Hepatocyte (in vitro differentiated cells): ENCODE results near the gene SART1. TPM values are rescaled to one million over a fixed set of nuclear protein-coding genes. Genes with fewer than 3 reads are reported as not detected.
A peak's percentile ranks its signal among the peaks of the same experiment; 100 is the strongest.

ENCODE experiments used
- DNase-seq: peaks from one replicate; pipeline ENCODE4 v3.0.0-alpha.2; 2016; ENCODE audit warnings: low spot score
- H2AFZ ChIP-seq: fragments of 200-600 bp; sonication (generic); 2 replicates; pipeline ENCODE4 v1.6.0; 2016; ENCODE audit warnings: antibody characterized with exemption, mild to moderate bottlenecking
- H3K27ac ChIP-seq: fragments of 200-600 bp; sonication (generic); 2 replicates; pipeline ENCODE4 v1.5.1; 2016; ENCODE audit warnings: mild to moderate bottlenecking
- H3K27me3 ChIP-seq: fragments of 200-600 bp; sonication (generic); 2 replicates; pipeline ENCODE4 v1.6.1; 2016
- H3K36me3 ChIP-seq: fragments of 200-600 bp; sonication (generic); replicated peaks from 2 replicates; pipeline ENCODE4 v1.5.1; 2016; ENCODE audit warnings: low read depth; ENCODE audit not compliant: insufficient read depth
- H3K4me1 ChIP-seq: fragments of 200-600 bp; sonication (generic); 2 replicates; pipeline ENCODE4 v1.5.1; 2016; ENCODE audit warnings: mild to moderate bottlenecking, moderate library complexity; ENCODE audit not compliant: insufficient read depth
- H3K4me2 ChIP-seq: fragments of 200-600 bp; sonication (generic); 2 replicates; pipeline ENCODE4 v1.6.0; 2016
- H3K4me3 ChIP-seq: fragments of 200-600 bp; sonication (generic); 2 replicates; pipeline ENCODE4 v1.5.1; 2016; ENCODE audit warnings: mild to moderate bottlenecking
- H3K79me2 ChIP-seq: fragments of 200-600 bp; sonication (generic); 2 replicates; pipeline ENCODE4 v1.6.0; 2017; ENCODE audit warnings: mild to moderate bottlenecking
- H3K9me2 ChIP-seq: fragments of 200-600 bp; sonication (generic); replicated peaks from 2 replicates; pipeline ENCODE4 v1.6.0; 2017; ENCODE audit warnings: mild to moderate bottlenecking; ENCODE audit not compliant: insufficient read depth
- H3K9me3 ChIP-seq: fragments of 200-600 bp; sonication (generic); 2 replicates; pipeline ENCODE4 v1.5.1; 2016; ENCODE audit warnings: low read depth, mild to moderate bottlenecking
- H4K20me1 ChIP-seq: fragments of 200-600 bp; sonication (generic); 2 replicates; pipeline ENCODE4 v1.6.0; 2016; ENCODE audit warnings: mild to moderate bottlenecking; ENCODE audit not compliant: insufficient read depth, poor library complexity, severe bottlenecking
- CTCF ChIP-seq: fragments of 200-600 bp; sonication (generic); IDR thresholded peaks from 2 replicates; pipeline ENCODE4 v1.5.1; 2016; ENCODE audit warnings: antibody characterized with exemption, mild to moderate bottlenecking; ENCODE audit not compliant: poor library complexity
- EZH2 ChIP-seq: fragments of 200-600 bp; sonication (generic); IDR thresholded peaks from 2 replicates; pipeline ENCODE4 v1.6.1; 2016; ENCODE audit warnings: antibody characterized with exemption, mild to moderate bottlenecking, borderline replicate concordance
- EZH2phosphoT487 ChIP-seq: fragments of 200-600 bp; sonication (generic); IDR thresholded peaks from one replicate; pipeline ENCODE4 v1.6.1; 2018; ENCODE audit warnings: antibody characterized with exemption, mild to moderate bottlenecking, low read depth, moderate library complexity; ENCODE audit not compliant: unreplicated experiment, severe bottlenecking
- WGBS: methylation state at CpG from one replicate; pipeline ENCODE4 v1.1.6; 2016; ENCODE audit warnings: low lambda C conversion rate; ENCODE audit errors: missing lambda C conversion rate; 5-methylcytosine and 5-hydroxymethylcytosine counted together
- polyA plus RNA-seq: library from polyadenylated mRNA; unstranded; fragments of >200 nt; fragmentation: Nextera tagmentation; extraction: Ambion mirVana; gene quantifications from 2 replicates; pipeline ENCODE4 v1.2.1, GENCODE V29; 2016
- total RNA-seq: library from RNA; depleted of rRNA; stranded (reverse); fragments of >200 nt; gene quantifications from 2 replicates; pipeline ENCODE4 v1.2.3, GENCODE V29; 2014

SART1 gene
- total and polyA plus RNA-seq, 2 experiments from 2014 or later: 32.5 to 34.1 TPM

- Histone ChIP-seq H3K9me2 (no peaks in the 10 kb centered on the region), H3K27me3 (peaks cover 15% of the 10 kb centered on the region), H3K4me2 (no peak overlapping the region), H3K79me2 (peaks cover 19% of the 10 kb centered on the region), H2AFZ (no peak overlapping the region), H3K9me3 (no peaks in the 10 kb centered on the region), H3K27ac (no peak overlapping the region), H3K4me3 (no peak overlapping the region), H4K20me1 (no peaks in the 10 kb centered on the region), H3K36me3 (no peaks in the 10 kb centered on the region), H3K4me1 (no peaks in the 10 kb centered on the region)
- WGBS: 70% methylated on average over 4 of the region's 4 CpGs
- TF ChIP-seq EZH2phosphoT487 (no peak), EZH2 (no peak), CTCF (no peak)
- no peak for DNase-seq
Observed at GRCh38 chr11:66006891-66007176, 45.3 kb downstream of the SART1 start.

DNA sequence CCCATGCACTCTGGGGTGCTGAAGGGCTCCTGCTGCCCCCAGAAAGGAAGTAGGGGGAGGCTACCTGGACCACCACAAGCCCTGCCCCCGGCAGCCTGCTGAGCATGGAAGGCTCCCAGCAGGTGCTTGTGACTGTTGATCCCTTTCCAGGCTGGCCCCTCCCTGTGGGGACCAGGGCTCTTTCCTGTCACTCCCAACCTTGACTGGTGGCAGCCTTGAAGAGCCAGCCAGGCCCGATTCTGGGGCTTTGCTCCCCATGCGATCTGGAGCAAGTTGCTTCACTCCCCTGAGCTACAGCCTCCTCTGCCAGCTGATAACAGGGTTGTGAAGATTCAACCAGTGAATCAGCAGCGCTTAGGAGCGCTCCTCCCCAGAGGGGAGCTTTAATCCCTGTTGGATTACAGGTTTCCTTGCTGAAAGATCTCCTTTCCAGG lies 45.7 kb downstream of the SART1 start:
- H3K4me1 ChIP-seq: no peaks in the 10 kb centered on the region
- H3K9me3 ChIP-seq: no peaks in the 10 kb centered on the region
- 37% methylated on average over 5 of the region's 5 CpGs for WGBS
- TF ChIP-seq EZH2: no peak
- no peak for TF ChIP-seq EZH2phosphoT487
- no peak for TF ChIP-seq CTCF
- peak; percentile 49 for DNase-seq
- H3K79me2 ChIP-seq: peaks cover 19% of the 10 kb centered on the region
- no peak overlapping the region for H3K4me3 ChIP-seq
- H3K4me2 ChIP-seq: no peak overlapping the region
- no peak overlapping the region for H3K27ac ChIP-seq
- H3K27me3 ChIP-seq: peaks cover 18% of the 10 kb centered on the region
- no peaks in the 10 kb centered on the region for H3K36me3 ChIP-seq
- H2AFZ ChIP-seq: no peak overlapping the region
- H3K9me2 ChIP-seq: no peaks in the 10 kb centered on the region
- H4K20me1 ChIP-seq: no peaks in the 10 kb centered on the region

DNA sequence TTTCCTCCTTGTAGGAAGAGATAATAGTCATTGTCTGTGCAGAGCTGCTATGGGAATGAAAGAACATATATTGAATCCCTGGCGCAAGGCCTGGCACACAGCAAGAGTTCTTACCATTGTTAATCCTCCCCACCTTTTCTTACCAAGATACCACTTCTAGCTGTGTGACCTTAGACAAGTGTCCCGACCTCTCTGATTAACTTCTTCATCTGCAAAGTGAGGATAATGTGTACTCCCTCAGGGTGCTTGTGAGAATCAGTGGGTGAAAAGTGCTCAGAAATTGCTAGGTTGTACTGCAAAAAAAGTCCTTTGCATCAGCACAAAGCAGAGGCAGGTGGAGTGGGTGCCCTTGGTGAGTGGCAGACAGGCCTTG lies 46.5 kb downstream of the SART1 start:
- H3K36me3 ChIP-seq: no peaks in the 10 kb centered on the region
- no peaks in the 10 kb centered on the region for H4K20me1 ChIP-seq
- no peak for TF ChIP-seq EZH2
- no peak for TF ChIP-seq CTCF
- no peak for TF ChIP-seq EZH2phosphoT487
- H3K27me3 ChIP-seq: peaks cover 21% of the 10 kb centered on the region
- WGBS: 91% methylated on average over 2 of the region's 2 CpGs
- no peak overlapping the region for H3K27ac ChIP-seq
- no peak overlapping the region for H3K4me3 ChIP-seq
- no peaks in the 10 kb centered on the region for H3K4me1 ChIP-seq
- H2AFZ ChIP-seq: no peak overlapping the region
- peaks cover 15% of the 10 kb centered on the region for H3K79me2 ChIP-seq
- DNase-seq: no peak
- no peaks in the 10 kb centered on the region for H3K9me2 ChIP-seq
- H3K4me2 ChIP-seq: no peak overlapping the region
- no peaks in the 10 kb centered on the region for H3K9me3 ChIP-seq
